GM18909 (cell line): ENCODE results near the gene USP35.
"Not testable (repeated sequence)": the region's sequence is repeated elsewhere in the genome, so short reads cannot be mapped to it uniquely, and the experiment has no call there.

Source experiments
- ATAC-seq: cut with Tn5 transposase; IDR thresholded peaks from one replicate; pipeline ENCODE4 v1.9.1; 2021; ENCODE audit warnings: mild to moderate bottlenecking; ENCODE audit not compliant: unreplicated experiment, poor library complexity

The USP35 gene

DNA sequence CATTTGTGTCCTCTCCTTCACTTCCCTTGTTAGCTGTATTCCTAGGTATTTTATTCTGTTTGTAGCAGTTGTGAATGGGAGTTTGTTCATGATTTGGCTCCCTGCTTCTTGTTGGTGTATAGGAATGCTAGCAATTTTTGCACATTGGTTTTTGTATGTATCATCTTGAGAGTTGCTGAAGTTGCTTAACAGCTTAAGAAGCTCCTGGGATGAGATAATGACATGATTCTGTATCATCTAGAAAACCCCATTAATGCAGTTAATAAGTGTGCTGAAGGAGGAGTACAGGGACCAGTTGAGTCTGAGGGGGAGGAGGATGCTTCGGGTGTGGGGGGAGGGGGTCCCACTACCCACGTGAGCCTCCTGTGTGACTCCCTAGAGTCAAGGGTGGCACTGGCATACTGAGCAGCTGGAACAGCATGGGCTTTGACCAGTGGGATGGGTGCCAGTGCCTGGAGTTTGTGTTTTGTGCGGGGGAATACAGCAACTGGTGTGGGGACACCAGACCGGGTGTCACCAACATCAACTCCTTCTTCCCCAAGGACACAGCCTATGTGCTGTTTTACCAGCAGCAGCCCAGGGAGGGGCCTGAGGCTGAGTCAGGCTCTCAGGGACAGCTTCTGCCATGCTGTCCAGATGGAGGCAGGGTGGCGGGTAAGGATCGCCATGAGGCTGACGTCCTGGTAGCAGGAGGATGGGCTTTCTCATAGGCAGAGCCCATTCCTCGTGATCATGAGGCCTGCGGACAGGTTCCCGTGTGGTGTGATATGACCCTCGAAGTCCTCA is 24.1 kb downstream of the USP35 start:
- no peak for ATAC-seq

DNA sequence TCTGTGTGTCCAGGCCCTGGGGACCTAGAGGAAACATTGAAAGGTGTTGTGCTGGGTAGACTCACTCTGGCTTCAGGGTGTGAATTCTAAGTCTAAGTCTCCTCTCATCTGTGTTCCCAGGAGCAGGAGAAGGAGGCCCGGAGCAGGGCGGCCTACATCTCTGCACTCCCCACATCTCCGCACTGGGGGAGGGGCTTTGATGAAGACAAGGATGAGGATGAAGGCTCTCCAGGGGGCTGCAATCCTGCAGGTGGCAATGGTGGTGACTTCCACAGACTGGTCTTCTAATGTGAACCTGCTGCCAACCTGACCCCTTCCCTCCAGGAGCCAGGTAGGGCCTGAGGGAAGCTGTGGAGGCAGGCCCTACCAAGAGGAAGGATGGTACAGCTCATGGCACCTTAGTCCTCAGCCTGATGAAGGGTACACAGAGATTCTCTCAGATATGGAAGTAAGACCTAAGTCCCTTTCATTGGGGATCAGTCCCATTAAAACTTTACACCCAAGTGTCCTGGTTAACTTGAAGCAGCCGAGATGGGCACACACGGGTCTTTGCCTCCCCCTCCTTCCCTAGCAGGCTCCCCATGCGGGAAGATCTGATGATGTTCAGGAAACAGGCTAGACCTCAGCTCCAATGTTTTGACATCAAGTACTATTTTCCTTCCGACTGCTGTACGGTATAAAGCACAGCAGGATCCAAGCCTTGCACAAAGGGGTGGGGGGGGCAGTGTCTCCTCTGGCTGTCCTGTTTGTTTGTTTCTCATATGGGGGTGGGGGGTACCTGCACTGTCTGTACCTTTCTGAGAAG is 25.0 kb downstream of the USP35 start:
- no peak for ATAC-seq

DNA sequence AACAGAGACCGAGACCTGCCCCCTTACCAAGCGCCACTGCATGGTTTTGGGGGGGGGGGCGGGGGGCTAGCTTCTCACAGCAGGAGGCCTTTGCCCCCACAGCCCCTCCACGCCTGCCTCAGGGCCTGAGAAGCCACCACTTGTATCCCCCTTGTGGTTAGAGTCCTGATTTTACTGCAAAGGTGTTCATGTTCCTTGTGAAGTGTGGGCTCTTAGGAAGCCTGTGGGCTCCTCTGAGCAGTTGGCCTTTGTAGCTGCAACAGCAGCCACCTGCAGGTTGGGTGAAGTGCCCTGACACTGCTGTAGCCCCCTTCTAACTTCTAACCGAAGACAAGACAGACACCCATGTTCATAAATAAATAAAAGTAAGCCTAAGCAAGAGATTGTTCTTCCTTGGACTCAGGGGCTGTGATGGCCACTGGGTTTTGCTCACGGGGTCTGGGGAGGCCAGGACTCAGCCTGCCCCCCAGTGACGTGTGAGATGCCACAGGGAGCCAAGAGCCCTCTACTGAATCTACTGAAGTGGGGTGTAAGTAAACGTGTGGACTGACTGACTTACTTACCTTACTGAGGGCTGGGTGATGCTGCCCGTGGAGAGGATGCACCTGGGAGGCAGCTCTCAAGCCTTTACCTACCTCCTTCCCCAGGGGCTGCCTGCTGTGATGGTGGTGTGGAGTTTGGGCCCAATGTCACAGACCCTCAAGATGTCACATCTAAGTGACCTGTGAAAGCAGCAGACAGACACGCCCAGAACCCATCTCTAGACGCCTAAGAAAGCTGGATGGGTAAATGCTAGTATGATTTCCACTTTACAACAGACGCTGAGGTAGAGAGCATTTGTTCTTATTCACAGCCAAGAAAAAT is 25.8 kb downstream of the USP35 start:
- ATAC-seq, result no peak

DNA sequence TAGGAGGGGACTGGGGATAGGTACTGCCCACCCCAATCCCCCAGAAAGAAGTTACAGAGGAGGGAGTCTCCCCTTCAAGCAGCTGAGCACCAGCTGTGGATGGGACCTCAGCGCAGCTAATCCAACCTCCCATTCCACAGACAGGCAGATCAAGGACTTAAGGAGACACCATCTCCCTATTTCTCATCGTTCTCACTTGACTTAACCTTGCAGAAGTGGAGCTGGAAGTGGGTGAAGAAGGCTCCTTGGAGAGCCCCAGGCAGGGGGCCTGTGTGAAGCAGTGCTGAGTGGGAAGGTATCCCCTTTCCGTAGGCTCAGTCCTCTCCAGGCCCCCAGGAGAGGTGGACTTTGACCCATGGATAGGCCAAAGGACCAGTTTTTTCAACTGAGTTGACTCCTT is 27.3 kb downstream of the USP35 start:
- ATAC-seq, result no peak

DNA sequence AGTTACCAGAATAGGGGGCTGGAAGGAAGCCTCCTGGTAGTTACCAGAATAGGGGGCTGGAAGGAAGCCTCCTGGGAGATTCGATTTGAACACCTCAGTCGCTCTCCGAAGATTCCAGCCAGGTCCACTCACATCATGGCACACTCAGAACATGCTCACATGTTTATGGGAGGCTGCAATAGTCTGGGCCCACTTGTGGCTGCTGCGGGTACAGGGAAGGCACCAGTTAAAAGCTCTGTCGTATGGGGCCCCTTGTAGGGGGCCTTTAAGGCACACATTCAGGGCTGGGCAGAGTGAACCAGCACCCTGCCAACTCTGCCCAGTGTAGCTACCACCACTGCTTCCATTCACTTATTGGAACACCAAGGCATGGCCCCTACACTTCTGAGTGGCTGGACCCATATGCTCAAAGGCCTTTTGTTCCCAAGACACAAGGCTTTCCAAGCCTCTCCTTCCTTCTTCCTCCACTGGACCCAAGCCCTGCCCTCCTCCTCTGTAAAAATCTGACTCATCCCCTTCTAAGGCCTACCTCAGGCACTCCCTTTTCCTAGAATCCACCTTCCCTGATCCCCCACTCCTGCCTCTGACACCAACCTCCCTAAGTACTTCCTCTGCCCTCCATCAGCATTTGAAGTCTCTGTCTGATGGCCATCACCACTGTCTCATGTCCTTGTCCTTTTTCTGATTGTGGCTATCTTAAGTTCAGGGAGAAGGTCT is 28.0 kb downstream of the USP35 start:
- no peak for ATAC-seq

DNA sequence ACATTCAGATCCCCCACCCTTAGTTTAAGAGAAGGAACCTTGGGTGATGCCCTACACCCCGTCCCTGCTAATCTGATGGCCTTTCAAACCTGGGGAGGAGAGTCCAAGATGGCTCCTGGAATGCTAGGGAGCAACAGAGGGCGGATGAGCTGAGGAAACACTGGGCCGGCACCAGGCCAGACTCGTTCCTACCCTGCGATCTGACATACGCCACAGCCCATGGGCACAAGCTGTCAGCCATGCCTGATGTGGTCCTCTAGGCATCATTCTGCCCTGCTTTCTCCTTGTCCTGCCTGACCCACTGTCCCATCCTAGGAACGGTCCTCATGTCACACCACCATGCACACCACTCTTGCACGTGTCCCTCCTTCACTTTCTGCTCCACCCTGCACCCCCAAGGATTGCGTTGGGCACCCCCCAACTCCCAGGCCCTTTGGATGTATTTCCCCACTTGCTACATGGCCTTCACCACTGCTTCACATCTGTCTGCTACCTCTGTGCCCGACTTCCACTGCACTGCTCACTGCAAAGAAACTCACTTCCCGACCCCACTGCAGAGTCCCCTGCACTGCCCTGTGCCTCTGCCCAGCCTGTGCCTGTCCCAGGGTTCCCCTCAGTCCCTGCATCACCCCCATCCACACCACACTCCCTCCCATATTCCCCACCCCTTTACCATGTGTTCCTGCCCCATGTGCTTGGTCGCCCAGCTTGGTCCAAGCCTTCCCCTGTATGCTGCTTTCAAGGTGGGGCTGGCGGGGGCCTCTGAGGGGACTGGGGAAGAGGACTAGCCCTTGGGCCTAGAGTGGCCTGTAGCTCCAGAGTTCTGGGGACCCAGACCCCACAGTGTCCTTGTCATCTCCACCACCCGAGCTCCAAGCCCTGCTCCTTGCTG is 29.2 kb downstream of the USP35 start:
- no peak for ATAC-seq

DNA sequence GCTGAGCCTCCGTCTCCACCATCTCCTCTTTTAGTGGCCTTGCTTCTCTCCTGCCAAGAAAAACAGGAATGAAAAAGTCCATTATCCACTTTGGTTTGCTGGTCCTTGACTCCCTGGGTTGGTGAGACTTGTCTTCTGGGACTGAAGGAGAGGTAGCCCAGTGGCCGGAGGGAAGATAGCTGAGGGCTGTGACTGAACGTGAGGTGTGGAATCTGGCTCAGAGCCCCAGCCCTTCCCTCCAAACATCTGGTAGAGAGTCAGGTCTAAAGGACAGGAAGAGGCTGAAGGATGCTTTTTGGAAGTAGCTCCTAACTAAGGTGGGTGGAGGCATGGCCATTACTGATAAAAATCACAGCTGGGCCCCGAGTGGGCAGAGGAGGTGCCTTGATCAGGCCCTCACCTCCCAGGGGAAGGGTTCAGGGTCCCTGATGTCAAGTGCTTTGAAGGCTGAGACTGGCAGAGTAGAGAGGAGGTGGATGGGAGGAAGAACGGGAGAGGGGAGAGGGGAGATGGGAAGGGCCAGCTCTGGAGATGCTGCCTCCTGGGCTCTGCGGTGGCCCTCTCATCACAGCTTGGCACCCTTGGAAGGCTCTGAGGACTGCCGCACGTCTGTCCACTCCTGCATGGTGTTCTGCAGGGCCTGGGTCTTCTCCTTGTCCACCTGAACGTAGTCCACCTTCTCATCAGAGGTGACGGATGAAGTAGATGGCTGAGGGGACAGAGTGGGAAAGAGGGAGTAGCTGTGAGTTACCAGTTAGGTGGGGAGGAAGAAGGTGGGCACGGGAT is 30.2 kb downstream of the USP35 start:
- no peak for ATAC-seq

DNA sequence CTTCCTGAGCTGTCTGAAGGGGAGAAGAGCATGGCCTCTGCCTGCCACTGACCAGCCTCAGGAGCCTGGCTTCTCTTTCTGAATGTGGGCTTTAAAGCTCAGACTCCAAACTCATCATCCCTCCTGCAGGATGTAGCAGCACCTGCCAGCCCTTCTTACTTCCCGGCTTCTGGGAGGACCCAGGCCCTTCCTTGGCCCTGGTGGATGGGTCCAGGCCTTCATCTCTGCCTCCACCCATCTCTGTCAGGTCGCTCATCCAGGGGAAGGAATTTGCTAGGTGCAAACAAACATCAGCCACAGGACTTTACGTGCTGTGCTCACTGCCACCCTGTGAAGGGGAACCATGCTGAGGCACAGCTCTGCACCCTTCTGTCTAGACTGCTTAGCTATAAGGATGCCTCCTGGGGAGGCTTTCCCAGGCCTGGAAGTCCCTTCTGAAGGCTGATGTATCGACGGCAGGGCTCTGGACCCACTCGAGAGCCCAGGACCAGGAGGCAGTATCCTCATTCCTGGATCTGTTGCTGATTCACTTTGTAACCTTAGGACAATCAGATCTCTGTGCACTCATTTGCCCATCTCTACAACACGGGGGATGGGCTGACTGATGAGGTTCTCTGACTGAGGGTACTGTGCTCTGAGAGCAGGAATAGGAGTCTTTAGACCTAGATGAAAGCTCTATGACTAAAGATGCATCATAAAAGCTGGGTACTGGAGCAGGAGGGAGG is 30.9 kb downstream of the USP35 start:
- no peak for ATAC-seq

DNA sequence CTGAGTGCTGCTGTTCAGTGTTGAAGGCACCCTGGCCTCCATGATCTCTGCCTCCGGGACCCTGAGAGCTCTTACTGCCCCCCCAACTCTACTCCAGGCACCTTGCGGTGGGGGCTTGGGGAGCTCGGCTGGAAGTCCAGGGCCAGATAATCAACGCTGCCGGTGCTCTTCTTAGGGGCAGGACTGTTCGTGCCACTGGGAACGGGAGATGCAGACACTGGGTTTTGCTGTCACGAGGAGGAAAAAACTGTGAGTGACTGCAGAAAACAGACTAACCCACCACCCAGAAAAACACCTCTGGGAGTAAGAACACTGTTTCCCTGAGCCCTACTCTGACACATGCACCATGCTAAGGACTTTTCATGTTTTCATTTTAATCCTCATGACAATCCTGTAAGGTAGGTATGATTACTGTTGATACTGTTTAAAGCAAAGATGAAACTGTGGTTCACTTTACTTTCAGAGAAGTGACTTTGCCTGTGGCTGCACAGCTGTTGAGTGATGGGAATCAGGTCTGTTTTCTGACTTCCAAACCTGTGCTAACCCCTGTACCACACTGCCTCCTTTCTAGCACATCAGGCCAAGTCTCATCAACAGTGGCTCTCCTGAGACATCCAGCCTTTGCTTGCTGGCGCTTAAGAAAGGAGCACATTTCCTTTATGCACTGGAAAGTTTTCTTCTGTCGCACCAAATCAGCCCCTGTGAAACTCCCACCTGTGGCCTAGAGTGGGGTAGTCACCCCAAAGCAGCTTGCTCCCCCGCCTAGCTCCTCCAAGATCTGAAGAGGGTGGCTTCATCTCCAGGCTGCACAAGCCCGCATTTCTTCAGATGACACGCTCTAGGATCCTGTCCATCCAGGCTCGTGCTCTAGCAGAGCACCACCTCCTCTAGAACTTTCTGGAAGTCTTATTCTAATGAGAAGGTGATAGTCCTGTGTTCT is 31.8 kb downstream of the USP35 start:
- no peak for ATAC-seq

DNA sequence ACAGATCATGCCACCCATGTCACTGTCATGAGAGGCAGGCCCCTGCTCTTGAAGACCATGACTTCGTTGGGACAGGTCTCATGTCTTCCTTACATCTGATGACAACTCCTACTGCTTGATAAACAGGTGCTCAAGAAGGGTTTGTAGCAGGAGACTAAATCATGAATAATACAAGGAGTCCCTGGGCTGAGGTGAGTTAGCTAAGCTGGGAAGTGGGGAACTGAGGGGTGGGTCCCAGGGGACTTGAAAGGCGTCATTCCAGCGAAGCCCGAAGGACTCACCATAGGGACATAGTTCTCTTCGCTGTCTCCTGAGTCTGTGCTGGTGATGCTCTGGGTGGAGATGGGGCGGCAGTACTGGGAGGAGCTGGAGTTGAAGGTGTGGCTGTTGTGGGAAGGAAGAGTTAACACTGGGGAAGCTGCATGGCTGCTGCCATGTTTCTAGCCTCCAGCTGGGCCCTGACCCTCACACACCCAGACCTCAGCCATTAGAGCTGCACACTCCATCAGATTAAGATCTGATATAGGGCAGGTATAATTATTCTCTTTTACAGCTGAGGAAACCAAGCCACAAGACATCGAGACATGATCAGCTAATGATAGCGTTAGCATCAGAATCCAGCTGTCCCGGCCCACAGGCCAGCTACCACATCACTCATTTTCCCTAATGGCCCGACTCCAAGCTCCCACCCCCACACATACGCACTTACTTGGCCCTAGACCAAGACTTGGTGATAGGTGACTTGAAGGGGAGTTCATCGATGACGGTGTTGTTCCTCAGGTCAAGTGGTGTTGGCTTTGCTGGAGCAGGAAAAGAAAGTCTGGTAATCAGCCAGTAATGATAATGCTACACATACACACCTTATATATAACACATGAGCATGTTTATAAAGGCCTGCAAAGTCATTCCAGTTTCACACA is 32.9 kb downstream of the USP35 start:
- ATAC-seq, result no peak

DNA sequence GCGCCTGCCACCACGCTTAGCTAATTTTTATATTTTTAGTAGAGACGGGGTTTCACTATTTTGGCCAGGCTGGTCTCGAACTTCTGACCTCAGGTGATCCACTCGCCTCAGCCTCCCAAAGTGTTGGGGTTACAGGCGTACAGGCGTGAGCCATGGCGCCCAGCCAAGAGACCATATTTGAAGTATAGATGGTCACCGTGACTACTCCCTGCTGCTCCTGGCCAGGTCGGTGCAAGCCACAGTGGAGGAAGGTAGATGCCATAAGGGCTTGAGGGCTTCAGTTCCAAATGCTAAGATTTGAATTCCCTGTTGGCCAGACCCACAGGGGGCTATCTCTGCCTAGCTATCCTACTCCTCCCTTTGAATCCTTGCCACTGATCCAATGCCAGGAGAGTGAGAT is 34.0 kb downstream of the USP35 start:
- not testable (repeated sequence) for ATAC-seq

DNA sequence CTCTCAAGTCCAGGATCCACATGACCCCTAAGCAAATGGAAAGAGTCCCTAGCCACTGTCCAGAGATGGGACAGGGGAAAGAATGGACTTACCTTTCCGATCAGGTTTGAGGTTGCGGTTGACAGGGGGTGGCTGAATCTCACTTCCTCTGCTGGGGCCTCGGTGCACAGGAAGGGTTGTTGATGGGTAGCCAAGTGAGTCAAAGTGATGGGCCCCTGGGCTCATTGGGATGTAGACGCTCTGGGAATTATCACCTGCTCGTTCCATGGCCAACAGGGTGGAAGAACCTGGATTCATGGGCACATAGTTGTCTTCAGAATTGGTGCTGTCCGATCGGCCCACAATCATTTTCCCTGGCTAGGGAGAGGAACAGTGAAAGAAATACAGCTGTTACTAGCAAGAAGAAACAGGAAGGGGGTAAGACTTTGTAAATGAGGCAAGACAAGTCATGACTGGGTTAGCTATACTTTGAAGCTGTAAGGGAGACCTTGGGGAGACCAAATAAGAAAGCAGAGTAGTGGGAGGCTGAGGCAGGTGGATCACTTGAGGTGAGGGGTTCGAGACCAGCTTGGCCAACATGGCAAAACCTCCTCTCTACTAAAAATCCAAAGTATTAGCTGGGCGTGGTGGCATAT is 34.7 kb downstream of the USP35 start:
- peak; percentile 66 for ATAC-seq

DNA sequence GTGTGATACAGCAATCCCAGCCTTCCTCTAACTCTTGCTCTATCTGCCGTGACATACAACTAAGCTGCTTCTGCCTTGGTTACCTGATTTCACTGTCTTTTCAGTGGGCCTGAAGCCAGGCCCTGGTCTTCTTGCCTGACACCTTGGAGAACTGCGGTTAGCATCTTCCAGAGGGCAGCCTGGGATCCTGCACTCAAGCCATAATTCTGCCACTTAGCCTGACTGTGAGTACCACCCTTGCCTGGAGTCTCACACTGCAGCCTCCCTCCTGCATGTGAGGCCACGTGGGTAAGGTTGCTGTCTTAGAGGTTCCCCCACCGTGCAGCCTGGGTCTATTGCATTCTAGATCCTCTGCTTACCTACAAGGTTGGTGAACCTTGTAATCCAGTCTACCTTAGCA is 35.8 kb downstream of the USP35 start:
- ATAC-seq, result no peak

DNA sequence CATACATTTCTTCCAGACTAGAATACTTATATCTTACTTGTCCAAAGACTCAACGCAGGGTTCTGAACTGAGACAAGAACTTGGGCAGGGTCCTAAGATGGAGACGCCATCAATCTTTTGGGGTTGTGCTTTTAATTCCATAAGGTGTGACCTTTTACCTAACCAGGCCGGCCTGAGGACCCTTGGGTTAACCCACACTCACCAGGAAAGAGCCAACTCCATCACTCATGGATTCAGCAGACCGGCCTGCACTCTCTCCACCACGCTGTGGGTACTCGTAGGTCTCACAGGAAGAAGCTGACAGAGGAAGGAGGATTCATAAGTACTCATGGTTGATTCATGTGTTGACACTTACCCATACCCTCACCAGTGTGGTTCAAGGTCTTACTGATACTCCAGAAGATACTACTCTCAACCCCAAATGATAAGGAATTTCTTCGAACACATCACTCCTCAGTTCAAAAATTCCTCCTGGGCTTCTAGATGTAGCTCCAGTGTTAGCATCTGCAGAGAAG is 36.2 kb downstream of the USP35 start:
- ATAC-seq, result no peak
